ENCODE results near the gene MKLN1.
A peak's percentile ranks its signal among the peaks of the same experiment; 100 is the strongest.

Gene MKLN1

DNA sequence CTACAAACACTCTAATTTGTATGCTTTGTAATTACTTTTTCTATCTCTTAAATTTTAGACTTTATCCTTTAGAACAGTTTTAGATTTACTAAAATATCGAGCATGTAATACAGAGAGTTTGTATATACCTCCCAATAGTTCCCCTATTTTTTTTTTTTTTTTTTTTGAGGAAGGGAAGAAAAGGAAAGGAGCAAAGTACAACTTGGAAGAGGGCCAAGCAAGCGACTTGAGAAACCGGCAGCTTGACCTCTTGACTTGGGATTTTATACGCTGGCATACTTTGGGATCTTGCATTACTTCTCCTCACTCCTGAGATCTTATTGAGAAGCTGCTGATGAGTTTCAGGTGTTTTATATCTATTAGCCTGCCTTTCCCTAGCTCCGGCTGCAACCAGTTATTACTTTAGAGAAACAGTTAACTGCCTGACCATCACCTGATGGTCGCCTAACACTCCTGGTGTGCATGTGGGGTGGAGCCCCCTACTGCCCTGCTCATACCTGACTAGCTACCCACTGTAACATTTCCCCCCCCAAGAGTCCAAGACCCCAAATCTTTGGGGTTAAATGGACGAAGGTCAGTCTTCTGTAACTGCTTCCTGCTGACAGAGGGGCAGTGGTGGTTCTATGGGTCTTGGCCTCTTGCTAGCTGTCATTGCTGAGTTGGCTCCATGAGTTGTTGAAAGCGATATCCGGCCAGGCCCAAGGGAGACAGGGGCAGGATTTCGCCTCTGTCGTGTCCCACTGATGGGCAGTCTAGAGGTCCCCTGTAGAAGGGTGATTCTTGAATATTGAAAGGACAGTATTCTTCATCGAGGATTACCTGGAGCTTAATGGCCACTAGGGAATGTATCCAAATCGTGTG lies 28.5 kb downstream of the MKLN1 start:
- no peak for FAIRE-seq

DNA sequence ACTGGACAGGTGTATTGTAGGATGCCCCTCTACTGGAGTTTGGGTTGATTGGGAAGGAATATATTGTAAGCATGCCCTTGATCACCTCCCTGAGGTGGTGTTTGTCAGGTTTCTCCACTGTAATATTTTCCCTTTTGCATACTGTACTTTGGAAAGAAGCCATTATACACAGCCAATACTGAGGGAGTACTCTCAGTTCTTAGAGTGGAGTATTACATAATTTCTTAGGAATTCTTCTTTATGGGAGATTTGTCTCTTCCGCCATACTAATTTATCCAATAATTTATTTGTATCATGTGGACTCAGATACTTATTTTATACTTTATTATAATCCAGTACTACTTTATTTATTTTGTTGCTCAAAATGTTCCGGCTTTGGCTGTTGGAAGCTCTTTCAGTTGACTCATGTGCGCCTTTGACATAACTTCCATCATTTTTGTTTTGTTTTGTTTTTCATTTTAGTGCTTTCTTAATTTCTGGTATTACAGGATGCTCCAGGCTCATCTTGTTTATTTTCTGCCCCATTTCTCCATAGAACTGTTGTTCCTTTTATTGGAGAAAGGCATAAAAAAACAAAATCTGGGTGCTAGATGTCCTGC lies 29.7 kb downstream of the MKLN1 start:
- FAIRE-seq, result no peak

DNA sequence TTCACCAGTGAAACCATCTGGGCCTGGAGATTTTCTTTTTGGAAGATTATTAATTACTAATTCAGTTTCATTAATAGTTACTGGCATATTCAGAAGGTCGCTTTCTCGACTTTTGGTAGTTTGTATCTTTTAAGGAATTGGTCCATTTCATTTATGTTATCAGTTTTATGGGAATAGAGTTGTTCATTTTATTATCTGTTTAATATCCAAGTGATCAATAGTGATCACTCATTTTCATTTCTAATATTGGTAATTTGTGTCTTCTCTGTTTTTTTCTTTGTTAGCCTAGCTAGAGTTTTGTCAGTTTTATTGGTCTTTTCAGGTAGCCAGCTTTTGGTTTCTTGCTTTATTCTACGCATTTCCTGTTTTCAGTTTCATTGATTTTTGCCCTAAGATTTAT lies 31.0 kb downstream of the MKLN1 start:
- no peak for FAIRE-seq

DNA sequence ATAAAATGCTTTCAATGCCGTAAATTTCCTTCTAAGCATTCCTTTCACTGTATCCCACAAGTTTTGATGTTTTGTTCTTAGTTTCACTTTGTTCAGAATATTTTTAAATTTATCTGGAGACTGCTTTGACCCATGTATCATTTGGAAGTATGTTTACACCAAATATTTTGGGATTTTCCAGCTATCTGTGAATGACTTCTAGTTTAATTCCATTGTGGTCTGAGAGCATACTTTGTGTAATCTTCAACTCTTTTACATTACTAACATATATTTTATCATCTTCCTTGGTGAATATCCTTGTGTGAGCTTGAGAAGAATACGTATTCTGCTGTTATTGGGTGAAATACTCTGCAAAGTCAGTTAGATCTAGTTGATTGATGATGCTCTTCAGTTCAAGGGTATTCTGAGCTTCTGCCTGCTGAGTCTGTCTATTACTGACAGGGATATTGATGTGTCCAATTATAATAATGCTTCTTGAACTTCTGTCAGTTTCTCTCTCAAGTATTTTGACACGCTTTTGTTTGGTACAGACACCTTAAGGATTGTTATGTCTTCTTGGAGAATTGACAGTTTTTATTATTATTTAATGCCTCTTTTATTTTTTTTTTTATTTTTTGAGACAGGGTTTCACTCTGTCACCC lies 31.6 kb downstream of the MKLN1 start:
- no peak for FAIRE-seq

DNA sequence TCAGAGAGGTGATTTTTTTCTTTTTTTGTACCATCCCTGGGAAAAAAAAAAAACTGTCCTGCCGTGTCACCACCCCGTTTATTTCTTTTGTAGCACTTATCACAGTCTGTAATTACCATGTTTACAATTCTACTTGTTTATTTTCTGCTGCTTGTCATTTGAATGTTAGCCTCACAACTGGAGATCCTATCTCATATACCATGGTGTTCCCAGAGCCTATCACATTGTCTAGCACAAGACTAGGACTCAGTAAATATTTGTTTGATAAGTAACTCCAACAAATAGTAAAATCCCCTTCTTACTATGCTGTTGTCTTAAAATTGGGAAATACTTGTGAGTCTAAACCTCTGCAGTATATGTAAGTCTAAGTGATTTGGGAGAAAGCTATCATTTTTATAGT lies 36.0 kb downstream of the MKLN1 start:
- FAIRE-seq, result peak; percentile 62

DNA sequence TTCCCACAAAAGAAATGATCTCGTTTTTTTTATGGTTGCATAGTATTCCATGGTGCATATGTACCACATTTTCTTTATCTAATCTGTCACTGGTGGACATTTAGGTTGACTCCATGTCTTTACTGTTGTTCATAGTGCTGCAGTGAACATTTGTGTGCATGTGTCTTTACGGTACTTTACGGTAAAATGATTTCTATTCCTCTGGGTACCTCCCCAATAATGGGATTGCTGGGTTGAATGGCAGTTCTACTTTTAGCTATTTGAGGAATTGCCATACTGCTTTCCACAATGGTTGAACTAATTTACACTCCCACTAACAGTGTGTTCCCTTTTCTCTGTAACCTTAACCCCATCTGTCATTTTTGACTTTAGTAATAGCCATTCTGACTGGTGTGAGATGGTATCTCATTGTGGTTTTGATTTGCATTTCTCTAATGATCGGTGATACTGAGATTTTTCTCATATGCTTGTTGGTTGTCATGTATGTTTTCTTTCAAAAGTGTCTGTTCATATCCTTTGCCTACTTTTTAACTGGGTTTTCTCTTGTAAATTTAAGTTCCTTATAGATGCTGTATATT lies 37.2 kb downstream of the MKLN1 start:
- no peak for FAIRE-seq

DNA sequence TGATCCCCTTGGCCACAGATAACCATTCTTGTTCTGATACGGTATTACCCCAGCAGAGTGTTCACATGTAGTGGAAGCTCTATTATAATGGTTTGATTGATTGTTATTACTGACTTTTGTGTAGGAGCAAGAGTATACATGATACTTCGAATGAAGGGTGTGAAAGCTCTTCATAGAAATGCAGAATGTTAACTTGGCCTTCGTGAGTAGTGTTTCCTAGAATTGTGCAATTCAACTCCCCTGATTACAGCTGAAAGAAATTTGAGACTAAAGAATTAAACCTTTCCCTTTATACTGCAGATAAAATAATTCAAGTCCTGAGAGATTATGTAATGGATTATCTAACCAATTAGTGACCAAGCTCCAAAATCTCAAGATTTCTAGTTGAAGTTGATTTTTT lies 38.2 kb downstream of the MKLN1 start:
- FAIRE-seq, result no peak

DNA sequence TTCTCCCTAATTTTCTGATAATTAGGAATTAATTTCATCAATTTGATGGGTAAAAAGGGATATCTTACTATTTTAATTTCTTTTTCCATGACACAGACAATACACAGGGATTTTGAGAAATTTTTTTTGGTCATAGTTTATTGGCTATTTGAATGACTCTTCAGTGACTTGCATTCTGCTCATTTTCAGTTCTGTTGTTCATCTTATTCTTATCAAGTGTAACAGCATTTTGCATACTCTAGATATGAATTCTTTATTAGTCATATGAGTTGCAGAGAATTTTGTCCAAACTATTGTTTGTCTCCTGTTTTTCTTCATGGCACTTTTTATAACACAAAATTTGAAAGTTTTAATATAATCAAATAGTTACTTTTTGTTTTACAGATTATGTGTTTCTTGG lies 41.7 kb downstream of the MKLN1 start:
- no peak for FAIRE-seq

DNA sequence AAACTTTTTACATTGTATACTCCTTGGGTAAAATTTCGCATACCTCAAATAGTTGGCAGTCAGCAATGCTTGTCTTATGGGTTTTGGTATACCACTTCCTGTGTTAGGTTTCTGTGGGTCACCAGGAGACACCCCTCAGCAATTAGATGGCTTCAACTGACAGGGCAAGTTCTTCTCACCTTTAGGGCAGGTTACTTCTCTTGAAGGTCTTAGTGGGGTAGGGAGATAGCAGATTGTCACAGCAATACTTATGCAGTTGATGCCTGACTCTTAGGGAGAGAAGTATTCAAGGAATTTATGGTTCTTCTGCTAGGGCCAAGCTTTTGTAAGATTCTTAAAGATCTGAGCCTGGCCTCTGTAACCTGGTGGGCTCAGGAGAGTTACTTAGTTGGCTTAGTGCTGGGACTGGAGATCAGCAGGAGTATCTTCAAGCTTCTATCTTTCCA lies 42.9 kb downstream of the MKLN1 start:
- FAIRE-seq, result no peak

DNA sequence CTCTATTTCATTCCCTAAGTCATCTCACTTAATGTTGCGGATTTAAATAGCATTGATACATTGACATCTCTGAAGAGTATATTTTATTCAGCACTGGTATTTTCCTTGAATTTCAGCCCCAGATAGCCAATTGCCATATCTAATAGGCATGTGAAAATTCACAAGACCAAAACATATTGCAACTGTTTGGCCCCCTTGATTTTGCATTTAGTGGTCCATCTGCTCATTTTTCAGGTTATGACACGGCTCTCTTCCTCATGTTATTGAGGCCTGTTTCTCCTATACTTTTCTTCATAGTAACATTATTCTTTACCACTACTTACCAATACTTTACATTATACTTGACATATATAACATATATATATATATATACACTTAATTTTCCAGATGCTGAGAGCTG lies 43.7 kb downstream of the MKLN1 start:
- no peak for FAIRE-seq

DNA sequence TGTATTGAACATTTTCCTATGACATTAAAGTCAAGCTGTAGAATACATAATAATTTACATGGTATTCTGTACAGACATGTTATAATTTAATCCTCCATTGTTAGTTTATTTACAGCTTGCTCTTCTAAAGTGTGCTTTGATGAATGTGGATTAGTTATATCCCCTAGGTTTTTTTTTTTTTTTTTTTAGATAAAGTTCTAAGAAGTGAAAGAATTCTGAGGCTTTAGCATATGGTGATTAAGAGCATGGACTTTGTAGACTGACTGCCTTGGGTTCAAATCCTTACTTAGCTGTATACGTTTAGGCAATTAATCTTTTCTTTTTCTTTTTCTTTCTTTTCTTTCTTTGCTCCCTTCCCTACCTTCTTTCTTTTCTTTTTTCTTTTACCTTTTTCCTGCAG lies 44.9 kb downstream of the MKLN1 start:
- no peak for FAIRE-seq

DNA sequence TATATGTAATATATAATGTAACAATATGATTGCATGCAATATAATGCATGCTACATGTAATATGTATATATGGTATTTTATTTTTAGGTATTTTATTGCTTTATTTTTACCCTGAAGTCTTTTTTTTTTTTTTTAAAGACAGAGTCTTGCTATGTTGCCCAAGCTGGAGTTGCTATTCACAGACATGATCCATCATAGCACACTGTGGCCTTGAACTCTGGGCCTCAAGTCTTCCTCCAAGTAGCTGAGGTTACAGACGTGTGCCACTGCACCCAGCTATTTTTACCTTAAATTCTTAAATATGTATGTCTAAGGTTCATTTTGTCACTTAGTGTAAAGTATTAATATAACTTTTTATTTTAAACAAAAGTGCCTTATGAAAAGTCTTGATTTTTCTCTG lies 47.1 kb downstream of the MKLN1 start:
- no peak for FAIRE-seq

DNA sequence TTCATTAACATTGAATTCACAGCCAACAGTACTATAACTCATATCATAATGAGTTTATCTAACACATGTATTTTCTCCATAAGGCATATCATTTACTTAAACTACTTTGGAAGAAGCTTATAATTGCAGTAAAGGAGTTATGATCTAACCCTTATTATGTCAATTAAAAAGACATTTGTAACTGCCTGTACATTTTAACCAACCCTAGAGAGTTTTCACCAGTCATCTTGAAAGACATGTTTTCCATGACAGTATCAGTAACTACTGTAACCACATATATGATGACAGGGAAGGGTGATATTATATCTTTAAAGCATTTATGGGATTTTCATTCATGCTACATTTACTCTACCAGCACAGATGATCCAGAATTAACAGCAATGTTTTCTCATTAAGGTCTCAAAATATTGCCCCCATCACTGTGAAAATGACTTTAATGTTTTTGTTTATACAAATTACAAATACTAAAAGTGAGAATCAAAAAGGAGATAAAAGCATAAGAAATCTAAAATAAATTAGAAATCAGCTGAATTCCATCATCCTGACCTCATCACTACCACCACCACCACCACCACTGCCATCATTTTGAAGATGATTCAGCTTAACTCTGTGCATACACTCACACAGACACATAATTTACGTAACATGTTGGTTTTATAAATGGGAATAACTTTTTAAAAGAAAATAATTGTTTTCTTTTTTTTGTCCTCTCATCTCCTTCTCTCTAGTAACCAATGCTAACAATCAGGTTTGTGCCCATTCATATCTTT lies 53.6 kb downstream of the MKLN1 start:
- no peak for FAIRE-seq

DNA sequence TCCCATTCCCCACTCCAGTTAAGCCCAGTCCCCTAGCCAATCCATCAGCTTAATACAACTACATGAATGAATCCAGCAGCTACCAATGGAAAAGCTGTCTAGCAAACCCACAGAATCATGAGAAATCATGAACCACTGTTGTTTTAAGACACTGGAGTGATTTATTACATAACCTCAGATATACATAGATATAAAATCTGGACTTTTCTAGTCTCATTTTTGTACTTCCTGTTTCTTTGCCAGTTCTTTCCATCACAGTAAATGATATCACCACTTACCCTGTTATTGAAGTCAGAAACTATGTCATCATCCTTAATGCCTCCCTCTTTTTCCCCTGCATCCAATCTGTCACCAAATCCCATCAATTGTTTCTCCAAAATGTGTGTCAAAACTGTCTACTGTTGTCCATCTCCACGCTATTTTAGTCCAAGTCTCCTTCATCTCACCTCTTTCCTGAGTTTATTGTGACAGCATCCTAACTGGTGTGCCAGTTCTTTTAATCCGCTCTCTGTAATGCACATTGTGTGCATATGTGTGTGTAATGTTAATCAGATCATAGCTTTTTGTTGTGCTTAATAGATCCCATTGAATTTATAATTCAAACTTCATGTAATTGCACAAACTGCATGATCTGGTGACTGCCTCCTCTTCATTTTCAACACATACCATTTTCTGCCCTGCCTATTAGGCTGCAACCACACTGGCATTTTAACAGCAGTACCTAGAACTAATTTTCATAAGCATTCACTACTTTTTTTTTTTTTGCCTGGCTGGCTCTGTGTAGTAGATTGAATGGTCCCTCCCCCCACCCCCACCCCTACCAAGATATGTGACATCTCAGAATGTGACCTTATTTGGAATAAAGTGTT lies 56.0 kb downstream of the MKLN1 start:
- no peak for FAIRE-seq

DNA sequence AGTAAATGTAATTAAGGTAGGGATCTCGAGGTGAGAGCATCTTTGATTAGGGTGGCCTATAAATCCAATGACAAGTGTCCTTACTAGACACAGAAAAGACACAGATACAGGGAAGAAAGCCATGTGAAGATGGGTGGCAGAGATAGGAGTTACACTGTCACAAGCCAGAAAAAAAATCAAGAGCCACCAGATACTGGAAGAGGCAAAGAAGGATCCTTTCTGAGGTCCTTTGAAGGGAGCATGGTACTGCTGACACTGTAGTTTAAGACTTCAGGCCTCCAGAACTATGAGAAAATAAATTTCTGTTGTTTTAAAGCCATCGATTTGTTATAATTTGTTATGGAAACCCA lies 56.6 kb downstream of the MKLN1 start:
- FAIRE-seq, result no peak

DNA sequence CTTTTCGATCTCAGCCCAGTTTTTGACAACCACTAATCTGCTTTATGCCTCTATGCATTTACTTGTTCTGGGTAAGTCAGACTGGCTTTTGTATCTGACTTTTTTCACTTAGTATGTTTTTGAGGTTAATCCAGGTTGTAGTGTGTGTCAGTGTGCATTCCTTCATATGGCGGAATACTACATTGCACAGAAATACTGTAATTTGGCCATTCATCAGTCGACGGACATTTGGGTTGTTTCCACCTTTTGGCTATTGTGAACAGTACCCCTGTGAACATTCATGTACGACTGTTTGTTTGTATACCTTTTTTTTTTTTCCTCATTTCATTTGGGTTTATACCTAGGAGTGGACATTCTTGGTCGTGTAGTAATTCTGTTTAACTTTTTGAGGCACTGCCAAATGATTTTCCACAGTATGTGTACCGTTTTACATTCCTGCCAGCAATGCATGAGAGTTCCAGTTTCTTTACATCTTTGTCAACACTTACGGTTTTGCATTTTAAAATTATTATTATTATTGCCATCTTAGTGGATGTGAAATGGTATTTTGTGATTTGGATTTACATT lies 57.4 kb downstream of the MKLN1 start:
- no peak for FAIRE-seq

DNA sequence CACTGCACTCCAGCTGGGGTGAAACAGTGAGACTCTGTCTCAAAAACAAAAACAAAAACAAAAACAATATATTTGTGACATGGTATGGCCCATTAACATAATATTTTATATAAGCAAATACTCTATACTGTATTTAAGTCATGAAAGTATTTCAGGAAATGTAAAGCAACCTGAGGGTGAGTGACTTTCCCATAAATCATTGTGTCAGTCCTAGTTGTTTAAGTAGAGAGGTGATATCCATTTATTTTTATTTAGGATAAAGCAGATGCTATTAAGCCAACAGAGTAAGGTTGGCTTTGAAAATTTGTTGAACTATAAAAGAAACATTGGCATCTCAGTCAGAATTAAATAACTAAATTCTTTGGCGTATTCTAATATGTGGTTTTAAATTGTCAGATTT lies 60.5 kb downstream of the MKLN1 start:
- no peak for FAIRE-seq

DNA sequence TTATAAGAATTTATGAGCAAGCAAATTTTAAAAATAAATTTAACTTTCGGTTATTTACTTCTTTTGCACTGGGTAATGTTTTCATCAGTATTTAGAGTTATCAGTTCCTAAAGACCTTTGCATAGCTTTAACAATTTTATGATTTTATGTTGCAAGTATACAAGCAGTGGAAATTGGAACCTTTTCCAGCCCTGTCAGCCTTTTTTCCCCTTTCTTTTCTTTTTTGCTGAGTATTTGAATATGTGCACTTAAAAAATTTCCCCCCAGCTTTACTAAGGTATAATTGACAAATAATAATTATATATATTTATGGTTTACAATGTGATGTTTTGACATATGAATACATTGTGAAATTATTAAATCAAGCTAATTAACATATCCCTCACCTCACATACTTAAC lies 62.6 kb downstream of the MKLN1 start:
- no peak for FAIRE-seq

DNA sequence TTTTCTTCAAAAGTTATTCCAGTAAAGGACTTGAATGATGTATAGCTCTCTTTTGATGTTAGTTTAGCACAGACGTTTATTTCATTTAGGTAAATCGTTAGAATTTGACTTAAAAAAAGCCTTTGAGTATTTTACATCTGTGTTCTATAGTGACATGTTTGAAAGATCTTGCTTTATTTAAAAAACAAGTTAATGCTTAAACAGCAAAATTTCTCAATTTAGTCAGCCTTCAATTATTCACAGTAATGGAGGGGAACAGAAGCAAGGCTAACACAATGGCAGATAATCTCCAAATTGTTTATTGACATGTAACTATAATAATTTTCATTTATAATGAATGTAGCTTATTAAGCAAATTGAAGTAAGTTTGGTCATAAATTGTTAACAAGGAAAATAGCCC lies 63.5 kb downstream of the MKLN1 start:
- FAIRE-seq, result peak; percentile 5

DNA sequence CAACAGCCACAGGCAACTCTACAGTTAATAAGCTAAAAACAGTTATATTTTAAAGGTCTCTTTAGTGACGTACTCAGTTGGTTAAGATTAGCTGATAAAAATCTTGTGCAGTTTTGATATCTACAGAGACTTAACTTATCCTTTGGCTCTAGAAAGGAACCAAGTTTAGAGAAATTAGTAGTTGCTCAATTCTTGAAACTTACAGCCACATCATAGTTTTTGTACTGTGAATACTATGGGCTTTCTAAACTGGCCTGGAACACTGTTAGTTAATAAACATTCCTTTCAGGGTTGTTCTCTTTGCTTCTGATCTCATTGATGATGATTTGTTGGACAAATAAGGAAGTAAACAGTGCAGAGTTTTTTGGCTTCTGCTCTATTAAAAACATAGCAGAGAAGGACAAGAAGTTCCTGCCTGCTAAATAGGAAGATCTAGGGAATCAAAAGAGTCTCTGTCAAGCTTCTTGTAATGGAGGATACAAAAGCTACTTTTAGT lies 73.1 kb downstream of the MKLN1 start:
- FAIRE-seq, result no peak

DNA sequence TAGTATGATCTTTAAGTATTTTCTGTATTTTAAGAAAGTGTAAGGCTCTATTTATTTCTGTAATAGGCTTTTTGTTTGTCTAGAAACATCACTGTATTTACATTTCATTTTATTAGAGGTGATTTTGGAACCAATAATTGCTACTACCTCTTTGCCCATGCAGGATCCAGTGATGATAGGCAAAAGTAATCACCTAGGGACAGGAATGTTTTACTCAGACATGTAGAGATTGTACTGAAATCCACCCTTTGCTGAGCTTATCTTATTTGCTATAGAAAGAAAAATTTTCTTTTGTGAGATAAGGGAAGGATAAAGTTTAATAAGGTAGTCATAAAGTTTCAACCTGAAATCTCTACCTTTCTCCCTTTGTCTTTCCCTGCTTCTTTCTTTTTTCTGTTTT lies 73.5 kb downstream of the MKLN1 start:
- no peak for FAIRE-seq

DNA sequence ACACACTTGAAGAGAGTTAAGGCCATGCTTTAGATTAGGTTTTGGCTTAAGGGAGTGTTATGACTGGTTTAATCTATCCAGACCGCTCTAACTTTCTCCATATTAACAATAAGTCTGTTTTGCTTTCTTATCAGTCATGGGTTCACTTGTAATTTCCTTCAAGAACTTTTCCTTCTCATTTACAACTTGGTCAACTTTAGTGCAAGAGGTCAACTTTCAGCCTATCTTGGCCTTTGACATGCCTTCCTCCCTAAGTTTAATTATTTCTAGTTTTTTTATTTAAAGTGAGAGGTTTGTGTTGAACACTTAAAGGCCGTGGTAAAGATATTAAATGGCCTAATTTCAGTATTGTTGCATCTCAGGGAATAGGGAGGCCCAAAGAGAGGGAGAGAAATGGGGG lies 75.6 kb downstream of the MKLN1 start:
- FAIRE-seq, result no peak
